ENCODE data around the gene TFF3.

GRCh38 chr21:42296501-42296900, 18.7 kb downstream of the TFF3 start:
- TF ChIP-seq, protein P1, sequence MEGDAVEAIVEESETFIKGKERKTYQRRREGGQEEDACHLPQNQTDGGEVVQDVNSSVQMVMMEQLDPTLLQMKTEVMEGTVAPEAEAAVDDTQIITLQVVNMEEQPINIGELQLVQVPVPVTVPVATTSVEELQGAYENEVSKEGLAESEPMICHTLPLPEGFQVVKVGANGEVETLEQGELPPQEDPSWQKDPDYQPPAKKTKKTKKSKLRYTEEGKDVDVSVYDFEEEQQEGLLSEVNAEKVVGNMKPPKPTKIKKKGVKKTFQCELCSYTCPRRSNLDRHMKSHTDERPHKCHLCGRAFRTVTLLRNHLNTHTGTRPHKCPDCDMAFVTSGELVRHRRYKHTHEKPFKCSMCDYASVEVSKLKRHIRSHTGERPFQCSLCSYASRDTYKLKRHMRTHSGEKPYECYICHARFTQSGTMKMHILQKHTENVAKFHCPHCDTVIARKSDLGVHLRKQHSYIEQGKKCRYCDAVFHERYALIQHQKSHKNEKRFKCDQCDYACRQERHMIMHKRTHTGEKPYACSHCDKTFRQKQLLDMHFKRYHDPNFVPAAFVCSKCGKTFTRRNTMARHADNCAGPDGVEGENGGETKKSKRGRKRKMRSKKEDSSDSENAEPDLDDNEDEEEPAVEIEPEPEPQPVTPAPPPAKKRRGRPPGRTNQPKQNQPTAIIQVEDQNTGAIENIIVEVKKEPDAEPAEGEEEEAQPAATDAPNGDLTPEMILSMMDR (IDR thresholded peaks at IDR 0.05), result no peak
- TF ChIP-seq POLR2A (IDR thresholded peaks at IDR 0.05), result no peak

Measured in Peyer's patch (tissue), 4 donors.